ENCODE measurements around the gene B3GALT6.
"Not testable (repeated sequence)": the region's sequence is repeated elsewhere in the genome, so short reads cannot be mapped to it uniquely, and the experiment has no call there.

Gene B3GALT6

DNA sequence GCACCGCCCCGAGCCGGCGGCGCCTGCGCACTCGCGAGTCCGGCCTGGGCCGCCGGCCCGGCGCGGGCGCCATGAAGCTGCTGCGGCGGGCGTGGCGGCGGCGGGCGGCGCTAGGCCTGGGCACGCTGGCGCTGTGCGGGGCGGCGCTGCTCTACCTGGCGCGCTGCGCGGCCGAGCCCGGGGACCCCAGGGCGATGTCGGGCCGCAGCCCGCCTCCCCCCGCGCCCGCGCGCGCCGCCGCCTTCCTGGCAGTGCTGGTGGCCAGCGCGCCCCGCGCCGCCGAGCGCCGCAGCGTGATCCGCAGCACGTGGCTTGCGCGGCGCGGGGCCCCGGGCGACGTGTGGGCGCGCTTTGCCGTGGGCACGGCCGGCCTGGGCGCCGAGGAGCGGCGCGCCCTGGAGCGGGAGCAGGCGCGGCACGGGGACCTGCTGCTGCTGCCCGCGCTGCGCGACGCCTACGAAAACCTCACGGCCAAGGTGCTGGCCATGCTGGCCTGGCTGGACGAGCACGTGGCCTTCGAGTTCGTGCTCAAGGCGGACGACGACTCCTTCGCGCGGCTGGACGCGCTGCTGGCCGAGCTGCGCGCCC is at the start of gene B3GALT6:
Gene B3GALT6 (plus strand): TSS at position 30 of the 588 bp plus-strand sequence. CDS start 42 bp downstream, at position 72.
- DNase-seq (ENCODE audit: low read depth): no peak

DNA sequence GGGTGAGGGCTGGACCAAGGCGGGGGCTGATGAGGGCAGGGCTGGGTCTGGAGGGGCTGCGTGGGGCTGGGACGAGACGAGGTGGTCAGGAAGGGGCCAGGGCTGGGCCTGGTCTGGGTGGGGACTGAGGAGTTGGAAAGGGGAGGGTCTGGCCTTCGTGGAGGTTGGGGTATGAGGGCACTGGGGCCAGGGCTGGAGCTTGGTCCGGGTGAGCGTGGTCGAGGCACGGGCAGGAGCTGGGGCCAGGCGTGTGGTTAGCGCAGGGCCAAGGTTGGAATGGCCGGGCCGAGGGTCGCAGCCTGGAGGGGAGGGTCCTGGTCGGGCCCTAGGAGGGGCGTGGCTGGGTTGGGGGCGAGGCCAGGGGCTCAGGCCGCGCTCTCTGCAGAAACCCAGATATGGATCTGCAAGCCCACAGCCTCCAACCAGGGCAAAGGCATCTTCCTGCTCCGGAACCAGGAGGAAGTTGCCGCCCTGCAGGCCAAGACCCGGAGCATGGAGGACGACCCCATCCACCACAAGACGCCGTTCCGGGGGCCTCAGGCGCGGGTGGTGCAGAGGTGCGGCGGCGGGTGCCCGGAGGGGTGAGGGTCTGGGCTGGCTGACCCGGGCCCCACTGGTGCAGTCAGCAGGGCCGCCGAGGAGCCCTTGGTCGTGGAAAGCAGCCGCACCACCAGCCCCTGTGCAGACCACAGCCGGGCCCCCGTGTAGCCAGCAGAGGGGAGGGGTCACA is 49.4 kb upstream of the B3GALT6 start:
- no peak for DNase-seq (ENCODE audit: low read depth)

DNA sequence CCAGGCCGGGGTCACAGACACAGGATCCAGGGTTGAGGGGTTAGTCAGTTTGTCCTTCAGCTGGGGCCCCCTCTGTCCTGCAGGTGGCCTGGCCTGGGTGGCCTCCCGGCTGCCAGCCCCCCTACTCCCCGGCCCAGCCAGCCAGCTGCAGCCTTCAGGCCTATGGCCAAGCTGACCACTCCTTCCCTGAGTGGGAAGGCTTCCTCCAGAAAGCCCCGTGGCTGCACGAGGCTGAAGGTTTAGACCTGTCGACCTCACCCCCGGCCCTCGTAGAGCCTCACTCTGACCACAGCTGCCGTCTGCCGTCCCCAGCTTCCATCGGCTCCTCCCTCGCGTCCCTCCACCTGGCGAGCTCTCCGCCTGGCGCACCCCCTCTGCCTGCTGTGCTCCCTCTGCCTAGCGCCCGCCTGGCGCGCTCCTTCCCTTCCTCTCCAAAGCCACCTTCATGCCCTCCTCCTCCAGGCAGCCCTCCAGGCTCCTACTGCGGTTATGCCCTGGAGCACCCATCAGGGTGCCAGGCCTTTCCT is 48.8 kb upstream of the B3GALT6 start:
- no peak for DNase-seq (ENCODE audit: low read depth)

DNA sequence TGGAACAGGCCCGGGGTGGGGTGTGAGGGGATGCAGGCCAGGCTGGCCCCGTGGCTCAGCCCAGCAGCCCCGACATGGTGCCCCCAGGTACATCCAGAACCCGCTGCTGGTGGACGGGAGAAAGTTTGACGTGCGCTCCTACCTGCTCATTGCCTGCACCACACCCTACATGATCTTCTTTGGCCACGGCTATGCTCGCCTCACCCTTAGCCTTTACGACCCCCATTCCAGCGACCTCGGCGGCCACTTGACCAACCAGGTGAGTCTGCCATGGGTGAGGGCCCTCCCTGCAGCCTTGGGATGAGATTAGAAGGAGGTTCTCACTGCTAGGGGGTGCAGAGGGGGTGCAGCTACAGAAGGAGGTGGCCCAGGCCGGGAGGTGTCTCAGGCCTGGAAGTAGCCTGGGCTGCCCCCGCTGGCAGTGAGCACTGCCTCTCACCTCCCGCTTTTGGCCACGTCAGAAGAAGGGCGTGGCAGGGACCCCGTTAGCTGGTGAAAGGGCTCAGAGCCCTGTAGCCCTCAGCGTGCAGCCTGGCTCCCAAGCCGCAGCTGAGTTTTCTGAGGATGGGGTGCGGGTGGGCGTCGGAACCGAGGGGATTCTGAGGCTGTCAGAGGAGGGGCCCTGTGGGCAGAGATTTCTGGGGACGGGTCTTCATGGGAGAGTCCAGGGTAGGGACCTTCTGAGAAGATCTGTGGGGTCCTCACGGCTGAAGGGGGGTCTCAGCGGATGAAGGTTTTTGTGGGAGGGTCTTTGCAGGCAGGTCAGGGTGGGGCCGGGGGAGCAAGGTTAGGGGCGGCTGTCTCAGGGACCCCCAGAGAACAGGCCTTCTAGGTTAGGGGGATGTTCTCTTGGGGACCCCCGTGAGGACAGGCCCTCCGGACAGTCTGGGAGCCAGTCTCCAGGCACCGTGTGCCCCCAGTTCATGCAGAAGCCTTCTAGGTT is 47.9 kb upstream of the B3GALT6 start:
- no peak for DNase-seq (ENCODE audit: low read depth)

DNA sequence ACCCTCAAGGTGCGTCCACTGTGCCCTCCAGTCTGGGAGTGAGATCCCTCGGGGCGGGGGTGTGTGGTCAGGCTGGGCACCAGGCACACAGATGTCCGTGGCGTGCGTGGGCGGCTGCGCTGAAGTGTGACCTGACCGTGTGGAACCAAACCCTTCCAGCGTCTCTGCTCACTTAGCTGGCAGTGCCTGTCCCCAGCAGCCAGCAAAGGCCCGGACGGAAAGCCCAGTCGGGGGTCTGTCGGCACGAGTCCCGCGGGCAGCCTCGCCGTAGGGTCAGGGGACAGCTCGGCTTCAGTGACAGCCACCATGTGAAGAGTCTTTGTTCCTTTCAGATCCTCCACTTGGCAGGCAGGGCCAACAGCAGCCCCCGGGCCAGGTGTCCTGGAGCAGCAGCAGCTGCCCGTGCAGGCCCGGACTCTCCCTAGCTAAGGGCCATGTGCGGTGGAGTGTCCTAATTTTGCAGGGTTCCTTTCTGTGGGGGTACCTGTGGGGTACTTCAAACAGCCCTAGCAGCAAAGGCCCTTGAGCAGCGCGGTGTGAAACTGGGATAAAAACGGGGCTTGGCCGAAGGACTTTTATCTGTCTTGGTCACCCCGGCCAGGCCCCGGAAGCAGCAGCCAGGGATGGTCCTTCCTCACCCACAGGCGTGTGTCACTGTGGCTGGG is 46.8 kb upstream of the B3GALT6 start:
- DNase-seq (ENCODE audit: low read depth): no peak

DNA sequence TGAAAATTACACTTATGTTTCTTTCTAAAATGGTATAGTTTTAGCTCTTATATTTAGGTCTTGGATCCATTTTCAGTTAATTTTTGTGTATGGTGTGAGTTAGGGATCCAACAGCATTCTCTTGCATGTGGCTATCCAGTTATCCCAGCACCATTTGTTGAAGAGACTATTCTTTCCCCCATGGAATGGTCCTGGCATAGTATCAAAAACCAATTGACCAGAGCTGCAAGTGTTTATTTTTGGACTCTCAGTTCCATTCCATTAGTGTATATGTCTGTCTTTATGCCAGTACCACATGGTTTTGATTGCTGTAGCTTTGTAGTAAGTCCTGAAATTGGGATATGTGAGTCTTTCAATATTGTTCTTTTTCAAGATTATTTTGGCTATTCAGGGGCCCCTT is 44.1 kb upstream of the B3GALT6 start:
- DNase-seq (ENCODE audit: low read depth): no peak

DNA sequence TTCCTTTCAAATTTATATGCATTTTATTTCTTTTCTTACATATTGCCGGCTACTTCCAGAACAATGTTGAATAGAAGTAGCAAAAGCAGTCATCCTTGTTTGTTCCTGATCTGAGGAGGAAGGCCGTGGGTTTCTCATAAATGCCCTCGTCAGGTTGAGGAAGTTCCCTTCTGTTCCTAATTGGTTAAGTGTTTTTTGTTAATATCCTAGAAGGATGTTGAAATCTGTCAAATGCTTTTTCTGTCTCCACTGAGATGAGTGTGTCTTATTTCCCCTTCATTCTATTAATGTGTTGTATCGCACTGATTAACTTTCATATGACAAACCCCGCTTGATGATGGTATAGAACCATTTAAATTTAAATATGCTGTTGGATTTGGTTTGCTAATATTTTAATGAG is 42.9 kb upstream of the B3GALT6 start:
- no peak for DNase-seq (ENCODE audit: low read depth)

DNA sequence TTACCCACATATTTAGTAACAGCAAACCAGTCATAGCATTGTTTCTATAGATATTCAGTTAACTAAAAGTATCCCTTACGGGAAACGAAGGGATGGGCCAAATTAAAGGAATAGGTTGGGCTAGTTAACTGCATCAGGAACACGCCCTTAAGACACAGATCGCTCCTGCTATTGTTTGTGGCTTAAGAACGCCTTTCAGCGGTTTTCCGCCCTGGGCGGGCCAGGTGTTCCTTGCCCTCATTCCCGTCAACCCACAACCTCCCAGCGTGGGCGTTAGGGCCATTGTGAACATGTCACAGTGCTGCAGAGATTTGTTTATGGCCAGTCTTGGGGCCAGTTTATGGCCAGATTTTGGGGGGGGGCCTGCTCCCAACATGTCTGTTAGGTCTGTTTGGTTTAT is 40.3 kb upstream of the B3GALT6 start:
- no peak for DNase-seq (ENCODE audit: low read depth)

DNA sequence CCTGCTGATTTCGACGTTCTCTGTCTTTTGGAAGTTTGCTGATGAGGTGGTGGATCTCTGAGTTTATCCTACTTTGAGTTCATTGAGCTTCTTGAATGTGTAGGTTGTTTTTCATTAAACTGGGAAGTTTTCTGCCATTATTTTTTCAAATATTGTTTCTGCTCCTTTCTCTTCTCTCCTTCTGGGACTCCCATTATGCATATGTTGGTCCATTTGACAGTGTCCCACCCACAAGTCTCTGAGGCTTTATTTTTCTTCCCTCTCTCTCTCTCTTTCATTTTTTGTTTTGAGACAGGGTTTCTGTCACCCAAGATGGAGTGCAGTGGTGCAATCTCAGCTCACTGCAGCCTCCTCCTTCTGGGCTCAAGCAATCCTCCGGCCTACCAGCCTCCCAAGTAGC is 37.3 kb upstream of the B3GALT6 start:
- DNase-seq (ENCODE audit: low read depth): no peak

DNA sequence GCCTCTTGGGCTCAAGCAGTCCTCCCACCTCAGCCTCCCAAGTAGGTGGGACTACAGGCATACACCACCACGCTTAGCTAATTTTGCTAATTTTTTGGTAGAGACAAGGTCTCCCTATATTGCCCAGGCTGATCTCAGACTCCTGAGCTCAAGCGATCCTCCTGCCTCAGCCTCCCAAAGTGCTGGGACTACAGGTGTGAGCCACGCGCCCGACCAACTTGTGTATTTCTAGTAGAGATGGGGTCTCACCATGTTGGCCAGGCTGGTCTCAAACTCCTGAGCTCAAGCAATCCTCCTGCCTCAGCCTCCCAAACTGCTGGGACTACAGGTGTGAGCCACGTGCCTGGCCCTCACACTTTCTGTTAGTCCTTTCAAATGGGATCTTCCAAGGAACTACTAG is 36.3 kb upstream of the B3GALT6 start:
- not testable (repeated sequence) for DNase-seq (ENCODE audit: low read depth)

DNA sequence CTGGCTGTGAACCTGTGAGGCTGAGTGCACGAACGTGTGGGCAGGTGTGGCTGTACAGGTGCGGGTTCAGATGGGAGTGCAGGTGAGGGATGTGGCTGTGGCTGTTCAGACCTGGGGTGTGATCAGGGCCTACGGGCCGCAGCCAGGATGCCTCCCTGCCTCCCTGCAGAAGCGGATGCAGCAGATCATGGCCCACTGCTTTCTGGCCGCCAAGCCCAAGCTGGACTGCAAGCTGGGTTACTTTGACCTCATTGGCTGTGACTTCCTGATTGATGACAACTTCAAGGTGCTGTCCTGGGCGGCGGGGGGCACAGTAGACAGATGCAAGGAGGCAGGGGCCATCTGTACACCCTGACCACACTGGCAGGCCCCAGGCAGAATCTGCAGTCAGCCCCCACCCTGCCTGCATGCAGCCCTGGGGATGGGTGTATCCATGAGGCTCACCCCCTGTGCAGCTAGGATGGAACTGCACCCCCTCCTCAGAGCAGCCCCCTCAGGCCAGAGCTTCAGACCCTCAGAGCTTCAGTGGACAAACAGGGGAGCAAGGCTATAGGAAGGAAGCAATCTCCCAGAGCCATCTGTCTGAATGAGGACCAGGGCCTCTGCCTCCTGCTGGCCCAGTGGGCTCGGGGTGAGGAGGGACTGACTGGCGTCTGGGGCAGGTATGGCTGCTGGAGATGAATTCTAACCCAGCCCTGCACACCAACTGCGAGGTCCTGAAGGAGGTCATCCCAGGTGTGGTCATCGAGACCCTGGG is 35.4 kb upstream of the B3GALT6 start:
- no peak for DNase-seq (ENCODE audit: low read depth)

DNA sequence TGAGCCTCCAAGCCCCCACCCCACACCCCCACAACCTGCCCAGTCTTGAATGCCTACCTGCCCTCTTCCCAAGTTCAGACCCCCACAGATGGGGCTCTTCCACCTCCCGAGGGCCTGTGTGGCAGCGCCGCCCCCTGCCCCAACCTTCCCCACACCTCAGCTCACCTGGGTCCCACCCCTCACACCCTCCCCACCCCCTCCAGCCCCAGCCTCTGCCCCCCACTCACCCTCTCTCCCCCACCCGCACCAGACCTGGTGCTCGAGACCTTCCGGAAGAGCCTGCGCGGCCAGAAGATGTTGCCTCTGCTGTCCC is 34.9 kb upstream of the B3GALT6 start:
- DNase-seq (ENCODE audit: low read depth): no peak

DNA sequence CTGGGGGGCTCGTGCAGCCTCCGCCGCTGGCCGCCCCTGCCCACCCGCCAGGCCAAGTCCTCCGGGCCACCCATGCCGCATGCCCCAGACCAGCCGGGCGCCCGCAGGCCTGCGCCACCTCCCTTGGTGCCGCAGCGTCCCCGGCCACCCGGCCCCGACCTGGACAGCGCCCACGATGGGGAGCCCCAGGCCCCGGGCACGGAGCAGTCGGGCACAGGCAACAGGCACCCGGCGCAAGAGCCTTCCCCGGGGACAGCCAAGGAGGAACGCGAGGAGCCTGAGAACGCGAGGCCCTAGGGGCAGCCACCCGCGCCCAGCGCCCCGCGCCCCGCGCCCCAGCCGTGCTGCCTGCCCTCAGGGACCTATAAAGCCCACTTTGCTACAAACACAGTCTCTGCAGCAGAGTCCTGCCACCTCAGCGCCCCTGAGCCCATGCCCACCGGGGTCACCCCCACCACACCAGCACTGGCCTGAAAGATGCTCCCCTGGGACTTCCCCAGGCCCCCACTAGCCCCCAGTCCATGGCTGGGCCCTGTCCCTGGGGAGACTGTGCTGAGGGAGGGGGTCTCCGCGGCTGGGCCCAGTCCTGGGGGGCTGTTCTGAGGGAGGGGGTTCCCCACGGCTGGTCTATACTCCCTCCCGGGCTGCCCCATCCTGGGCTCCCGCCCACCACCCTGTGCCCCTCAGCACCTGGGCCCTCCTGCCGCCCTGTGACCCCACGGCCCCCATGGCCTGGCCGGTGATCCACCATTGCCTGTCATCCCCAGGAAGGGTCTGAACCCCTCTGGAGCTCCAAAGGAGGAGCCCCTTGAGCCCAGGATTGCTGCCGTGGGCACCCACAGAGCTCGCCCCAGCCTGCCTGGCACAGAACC is 34.2 kb upstream of the B3GALT6 start:
- no peak for DNase-seq (ENCODE audit: low read depth)

DNA sequence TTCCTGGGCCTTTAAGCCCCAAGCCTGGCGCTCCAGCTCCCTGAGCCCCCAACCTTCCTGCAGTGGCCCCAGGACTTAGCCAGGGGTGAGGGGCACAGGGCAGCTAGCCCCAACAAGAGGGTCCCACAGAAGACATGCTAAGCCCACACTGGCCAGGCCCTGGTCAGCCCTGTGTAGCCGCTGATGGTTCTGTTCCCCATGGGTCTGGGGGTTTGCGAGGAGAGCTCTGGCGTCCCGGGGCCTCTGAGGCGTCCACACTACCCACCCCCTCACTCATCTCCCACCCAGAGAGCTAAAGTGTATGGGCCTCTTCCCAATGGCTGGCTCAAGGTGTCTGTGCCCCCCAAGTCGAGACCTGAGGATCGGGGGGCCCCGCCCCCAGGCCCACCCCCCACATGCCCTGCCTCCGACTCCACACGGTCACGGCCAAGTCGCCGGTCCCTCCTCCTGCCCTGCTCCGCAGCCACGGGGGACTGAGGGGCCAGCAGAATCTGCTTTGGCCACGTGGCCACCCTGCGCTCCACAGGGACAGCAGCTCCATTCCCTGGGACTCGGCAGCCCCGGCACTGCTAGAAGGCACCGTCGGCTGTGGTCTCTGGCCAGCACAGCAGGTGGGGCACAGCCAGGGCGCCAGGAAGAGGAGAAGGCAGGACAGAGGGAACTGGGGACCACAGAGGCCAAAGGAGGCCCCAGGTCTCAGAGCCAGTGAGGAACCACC is 33.5 kb upstream of the B3GALT6 start:
- DNase-seq (ENCODE audit: low read depth): no peak

DNA sequence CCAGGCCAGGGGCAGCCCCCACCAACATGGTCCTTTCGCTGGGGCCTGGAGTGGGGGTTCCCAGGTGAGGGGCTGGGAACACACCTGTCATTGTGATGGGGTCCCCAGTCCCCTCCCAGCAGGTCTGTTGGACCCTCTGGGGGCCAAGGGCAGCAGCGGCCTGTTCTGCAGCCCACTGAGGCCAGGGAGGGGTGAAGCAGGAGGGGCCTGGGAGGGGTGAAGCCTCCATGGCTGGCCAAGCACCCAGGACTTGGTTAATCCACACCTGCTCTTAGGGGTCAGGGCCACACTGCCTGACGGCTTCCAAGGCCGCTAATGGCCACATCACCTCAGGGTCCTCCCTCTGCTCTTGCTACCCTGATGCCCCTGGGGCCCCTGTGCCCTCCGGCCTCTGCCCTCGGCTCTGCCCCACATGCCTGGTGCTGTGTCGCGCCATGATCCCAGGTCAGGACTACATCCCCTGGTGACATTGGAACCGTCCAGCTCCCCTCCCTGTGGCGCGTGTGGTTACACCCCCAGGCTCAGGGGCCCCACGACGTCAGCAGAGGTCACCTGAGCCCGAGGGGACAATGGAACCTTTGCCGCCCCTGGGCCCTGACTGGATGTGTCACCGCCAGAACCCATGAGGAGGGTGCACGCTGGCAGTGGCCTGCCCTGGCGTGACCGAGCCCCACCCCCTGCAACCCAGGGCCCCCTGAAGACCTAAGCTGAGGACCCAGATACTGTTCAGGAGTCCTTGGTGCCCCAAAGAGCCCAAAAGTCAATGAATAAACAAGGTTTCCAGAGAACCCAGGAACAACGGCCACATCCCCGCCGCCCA is 32.7 kb upstream of the B3GALT6 start:
- no peak for DNase-seq (ENCODE audit: low read depth)

DNA sequence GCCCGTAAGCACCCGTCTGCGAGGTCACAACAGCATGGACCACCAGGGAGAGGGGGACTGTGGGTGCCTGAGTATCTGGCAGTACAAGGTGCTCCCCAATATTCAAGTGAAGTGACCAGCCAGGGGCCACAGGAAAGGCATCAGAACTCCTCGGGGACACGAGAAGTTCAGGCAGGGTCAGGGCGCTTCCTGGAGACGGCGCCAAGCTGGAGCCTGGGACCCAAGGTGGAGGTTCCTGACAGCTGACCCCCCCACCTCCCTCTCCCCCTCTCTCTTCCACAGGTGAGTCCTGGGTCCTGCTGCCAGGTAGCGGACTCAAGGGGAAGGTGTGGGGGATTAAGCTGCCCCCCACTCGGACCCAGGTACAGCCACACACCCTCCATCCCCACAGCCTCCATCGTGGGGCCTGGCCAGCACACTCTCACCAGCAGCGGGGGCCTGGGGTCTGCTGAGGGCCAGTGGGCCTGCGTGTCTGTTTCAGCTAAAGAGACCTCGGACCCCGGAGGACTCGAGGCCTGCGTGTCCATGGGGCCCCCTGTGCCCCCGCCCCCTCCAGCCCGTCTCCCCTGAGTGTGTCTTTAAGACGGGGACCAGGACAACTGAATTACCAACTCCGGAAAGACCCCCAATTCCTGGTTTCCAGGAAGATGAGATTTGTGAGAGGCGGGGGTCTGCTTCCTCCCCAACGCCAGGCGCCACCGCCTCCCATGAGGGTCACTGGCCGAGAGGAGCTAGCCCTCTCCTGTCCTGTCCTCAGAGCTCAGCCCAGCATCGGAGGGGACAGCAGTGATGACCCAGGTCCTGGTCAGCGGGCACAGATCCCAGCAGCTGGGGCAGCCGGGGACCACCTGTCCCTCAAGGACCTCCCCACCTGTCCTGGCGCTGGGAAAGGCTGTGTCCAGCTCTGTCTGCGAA is 31.8 kb upstream of the B3GALT6 start:
- DNase-seq (ENCODE audit: low read depth): no peak

DNA sequence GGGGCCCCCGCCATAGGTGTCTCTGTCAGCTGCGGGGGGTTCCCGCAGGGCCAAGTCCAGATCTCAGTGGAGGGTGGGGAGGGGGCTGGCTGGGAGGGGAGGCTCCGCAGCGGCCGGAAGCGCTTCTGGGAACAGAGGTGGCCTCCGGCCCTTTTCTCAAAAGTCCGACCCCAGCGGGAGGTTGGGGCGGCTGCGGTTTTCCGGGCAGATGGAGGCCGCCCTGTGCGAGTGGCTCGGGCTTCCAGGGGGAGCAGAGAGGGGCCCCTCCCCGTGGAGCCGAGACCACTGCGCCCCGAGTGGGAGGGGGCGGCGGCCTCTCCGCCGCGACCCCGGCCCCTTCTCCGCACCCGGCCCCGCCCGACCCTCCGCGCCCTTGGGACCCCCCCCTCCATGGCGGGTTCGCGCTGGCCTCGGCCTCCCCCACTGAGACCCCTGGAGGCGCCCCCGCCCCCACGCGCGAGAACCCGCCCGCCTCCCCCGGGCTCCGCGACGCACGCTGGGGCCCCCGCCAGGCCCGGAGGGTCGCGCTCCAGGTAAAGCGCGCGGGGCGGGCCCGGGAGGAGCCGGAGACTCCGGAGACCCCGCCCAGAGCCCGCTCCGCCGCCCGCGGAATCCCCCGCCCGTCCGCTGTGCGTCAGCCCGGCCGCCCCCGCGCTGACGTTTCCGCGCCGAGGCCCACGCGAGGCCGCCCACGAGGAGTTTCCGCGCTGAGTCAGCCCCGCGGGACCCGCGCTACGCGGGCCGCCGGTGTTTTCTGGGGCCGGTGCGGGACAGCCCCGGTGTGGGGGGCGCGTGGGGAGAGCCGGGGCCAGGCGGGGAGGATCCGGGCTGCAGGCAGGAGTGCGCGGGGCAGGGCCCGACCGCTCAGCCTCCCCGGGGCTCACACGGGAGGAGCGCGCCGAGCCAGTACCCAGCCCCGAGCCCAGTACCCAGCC is 30.9 kb upstream of the B3GALT6 start:
- DNase-seq (ENCODE audit: low read depth): peak; percentile 66
